Islet of Langerhans (tissue), 1 donor: ENCODE results near the gene ELF5.
A peak's percentile ranks its signal among the peaks of the same experiment; 100 is the strongest.

ENCODE experiments used
- FAIRE-seq: peaks from one replicate; lab custom pipeline; 2011; peaks lifted over from hg19 to GRCh38; lab: Jason Lieb, UNC

ELF5 gene

DNA sequence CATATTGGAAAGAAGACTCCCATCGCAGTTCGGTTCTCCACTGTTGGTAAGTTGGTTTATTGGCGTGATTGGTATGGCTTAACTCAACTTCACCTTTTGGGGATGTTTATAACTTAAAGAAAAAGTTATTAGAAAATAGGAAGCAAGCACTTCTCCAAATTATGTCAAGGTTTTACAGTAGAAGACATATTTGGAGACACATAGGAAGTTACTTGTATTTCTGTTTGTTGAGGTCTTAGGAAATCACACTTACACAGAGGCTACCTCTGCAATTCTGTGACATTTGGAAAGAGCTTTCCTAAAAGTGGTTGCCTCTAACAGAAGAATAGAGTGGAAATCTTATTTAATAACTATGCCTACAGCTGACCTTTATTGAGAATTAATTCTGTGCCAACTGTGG lies 62.5 kb downstream of the ELF5 start:
- FAIRE-seq: no peak

DNA sequence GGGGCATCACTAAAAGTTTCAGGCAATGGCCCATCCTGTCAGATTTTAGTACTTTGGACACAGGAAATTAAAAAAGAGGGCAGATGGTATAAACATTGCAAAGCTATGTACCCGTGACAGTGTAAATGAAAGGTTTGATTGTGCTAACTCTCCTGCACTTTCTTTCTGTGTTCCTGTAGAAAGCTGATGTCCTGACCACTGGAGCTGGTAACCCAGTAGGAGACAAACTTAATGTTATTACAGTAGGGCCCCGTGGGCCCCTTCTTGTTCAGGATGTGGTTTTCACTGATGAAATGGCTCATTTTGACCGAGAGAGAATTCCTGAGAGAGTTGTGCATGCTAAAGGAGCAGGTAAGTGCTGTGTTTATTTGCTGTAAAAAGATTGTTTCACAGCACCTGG lies 64.6 kb downstream of the ELF5 start:
- no peak for FAIRE-seq

DNA sequence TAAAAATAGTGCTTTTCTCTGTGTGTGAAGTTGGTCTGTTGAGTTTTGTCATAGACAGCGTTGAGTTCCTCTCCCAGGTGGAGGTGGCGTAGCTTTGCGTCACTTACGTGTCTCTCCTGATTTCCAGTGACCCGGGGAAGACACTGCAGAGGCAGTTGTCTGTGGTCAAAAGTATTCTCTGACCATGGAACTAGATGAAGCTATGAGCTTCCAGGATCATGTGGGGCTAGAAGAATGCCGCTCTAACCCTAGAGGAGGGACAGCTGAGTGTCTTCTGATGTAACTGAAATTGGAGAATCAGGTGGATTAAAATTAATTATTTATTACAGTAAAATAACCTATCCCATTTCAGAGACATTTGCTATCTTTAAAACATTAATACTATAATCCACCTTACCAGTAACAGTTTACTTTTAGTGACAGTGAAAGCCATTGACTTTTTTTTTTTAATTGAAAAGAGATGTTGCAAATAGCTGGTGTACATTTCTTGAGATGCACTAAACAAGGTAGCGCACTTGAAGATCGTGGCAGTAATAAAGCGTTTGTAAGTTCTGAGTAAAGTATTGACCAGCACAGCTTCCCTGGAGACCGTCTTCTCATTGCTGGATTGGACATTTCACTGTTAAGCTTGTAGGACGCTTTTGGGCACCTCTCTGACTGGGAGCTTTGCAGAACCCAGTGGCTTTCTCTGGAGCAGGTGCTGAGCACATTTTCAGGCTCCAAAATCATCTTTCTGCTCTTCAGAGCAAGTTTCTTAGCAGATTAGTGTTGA lies 65.2 kb downstream of the ELF5 start:
- no peak for FAIRE-seq

DNA sequence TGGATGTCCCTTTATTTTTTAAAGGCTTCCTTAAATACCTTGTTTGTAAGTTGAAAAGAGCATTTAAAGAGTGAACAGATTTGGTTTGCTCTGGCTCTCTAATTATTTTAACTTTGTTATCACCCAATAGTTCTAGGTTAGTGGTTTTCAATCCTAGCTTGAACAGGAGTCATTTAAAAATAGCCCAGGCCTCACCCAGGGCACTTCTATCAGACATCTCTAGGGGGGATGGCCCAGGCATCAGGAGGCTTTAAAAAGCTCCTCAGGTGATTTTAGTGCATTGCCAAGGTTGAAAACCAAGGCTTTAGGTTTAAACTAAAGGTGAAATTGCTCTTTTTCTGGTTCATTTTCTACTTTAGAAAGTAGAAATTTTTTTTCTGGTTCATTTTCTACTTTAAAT lies 66.5 kb downstream of the ELF5 start:
- FAIRE-seq: no peak

DNA sequence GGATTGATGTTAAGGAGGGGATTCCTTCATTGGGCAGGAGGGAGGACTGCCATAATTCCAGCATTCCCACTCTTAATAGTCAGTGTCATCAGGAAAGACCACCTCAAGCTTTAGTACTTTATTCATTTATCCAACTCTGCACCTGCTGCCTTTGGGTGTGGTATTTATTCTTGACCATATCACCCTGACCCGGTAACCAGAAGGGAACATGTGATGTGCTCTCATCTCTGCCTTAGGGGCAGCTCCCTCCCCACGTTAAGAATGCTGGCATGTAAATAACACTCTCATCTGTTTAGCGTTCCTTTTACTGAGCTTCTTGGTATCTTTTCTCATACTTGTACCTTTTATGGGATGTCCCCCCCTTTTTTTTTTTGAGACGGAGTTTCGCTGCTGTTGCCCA lies 67.2 kb downstream of the ELF5 start:
- no peak for FAIRE-seq

DNA sequence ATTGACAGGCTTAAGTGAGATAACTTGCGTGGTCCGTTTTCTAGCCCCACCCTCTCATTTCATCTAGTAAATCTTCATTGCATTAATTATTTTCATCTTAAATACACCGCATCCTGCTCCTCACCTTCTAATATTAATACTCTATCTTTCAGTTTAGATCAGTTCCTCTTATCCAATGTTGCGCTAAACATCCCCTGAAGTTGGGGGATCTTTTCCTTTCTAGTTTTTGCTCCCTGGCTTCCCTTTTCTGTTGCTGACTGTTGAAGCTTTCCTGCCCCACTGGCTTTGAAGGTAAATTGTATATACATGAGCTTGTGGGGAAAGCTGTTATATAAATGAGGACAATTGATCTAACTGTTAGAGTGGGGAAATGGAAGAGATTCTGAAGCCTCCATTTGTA lies 67.6 kb downstream of the ELF5 start:
- no peak for FAIRE-seq

DNA sequence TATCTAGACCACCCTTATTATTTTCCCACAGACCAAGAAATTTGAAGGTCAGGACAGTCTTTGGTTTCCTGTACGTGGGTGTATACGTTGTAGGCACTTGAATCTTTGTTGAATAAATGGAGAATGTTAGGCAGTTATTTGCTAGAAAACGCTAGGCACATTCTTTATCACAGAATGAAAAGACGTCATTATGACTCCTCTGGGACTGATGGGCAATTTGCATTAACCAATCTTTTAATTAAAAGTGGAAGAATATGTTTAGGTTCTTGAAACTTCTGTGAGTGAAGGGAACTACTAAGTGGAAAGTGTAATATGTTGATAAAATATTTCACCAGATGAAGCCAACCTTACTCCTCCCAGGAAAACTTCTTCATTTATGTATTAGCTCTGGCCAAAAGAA lies 69.2 kb downstream of the ELF5 start:
- FAIRE-seq: no peak

DNA sequence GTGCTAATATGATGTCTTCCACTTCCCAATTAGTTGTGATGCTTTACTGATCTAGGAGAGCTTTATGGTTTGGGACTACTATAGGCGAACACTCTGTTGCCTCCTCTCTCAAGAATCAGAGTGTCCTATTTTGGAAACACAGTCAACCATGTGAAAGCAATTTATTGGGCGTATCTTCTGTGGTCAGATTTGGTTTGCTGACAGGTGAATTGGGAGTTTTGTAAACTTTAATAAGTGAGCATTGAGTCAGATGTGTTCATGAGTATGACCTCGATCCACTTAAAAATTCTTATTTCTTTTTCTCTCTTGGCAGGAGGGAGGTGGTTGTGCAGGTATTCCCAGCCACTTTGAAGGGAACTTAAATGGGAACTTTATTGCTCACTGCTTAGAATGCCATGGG lies 70.5 kb downstream of the ELF5 start:
- FAIRE-seq: no peak

DNA sequence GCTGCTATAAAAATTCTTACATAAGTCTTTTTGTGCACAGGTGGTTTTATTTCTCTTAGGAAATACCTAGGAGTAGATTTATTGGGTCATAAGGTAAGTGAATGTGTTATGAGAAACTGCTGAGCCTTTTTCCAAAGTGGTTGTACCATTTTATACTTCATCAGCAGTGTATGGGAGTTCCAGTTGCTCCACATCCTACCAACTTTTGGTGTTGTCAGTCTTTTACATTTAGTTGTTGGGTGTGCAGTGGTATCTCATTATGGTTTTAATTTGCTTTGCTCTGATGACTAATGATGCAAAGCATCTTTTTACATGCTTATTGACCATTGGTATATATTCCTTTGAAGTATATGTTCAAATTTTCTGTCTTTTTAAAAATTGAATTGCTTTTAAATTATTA lies 71.8 kb downstream of the ELF5 start:
- FAIRE-seq: no peak

DNA sequence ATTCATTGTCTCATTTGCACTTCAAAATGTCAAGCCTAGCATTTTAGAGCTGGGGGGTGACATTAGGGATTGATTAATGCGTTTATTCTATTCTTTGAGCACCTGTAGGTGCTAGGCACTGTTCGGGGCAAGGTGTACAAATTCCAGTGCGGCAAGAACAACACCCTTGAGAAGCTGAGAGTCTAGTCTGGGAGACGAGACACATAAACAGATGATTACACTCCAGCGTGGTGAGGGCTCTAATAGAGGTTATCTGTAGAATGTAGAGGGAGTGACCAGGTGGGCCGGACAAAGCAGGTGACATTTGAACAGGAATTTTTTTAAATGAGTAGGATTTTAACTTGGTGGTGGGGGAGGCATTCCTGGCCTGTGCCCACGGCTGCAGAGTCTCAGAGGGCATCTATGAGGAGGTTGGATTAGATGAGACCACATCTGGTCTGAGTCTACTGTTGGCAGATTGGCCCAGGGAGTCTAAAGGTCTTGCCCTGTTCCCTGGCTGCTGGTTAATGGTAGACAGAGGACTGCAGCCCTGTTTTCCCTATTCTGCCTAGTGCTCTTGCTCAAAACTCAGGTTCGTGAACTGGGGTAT lies 73.9 kb downstream of the ELF5 start:
- FAIRE-seq: no peak

DNA sequence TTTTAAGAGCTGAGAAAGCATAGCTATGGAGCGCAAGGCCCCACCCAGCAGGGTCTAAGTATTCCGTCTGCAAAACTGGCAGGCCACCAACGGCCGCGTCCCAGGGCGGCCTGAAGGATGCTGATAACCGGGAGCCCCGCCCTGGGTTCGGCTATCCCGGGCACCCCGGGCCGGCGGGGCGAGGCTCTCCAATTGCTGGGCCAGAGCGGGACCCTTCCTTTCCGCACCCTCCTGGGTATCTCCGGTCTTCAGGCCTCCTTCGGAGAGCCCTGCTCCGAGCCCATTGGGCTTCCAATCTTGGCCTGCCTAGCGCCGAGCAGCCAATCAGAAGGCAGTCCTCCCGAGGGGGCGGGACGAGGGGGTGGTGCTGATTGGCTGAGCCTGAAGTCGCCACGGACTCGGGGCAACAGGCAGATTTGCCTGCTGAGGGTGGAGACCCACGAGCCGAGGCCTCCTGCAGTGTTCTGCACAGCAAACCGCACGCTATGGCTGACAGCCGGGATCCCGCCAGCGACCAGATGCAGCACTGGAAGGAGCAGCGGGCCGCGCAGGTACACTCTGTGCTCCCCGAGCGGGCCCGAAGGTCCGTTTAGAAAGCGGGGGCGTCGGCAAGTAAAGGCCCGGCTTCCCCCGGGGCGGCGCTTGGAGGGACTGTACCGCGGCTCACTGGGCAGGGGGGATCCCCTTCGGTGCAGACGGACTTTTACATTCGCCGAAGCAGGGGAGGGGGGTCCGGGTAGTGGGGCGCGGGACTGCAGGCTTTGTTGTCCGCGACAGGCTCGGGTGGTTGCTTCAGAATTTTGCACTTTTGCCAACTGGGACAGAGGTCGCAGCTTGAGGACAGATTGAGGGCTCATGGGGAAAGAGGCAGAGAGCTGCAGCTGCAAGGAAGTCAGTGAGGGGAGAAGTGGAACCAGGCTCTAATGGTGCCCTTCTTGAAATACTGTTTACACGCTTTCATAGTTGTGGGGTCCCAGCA lies 74.8 kb downstream of the ELF5 start, which contains the start of gene CAT:
Gene CAT (plus strand): TSS at position 406 of the 979 bp plus-strand sequence. CDS start 80 bp downstream, at position 486.
- no peak for FAIRE-seq

DNA sequence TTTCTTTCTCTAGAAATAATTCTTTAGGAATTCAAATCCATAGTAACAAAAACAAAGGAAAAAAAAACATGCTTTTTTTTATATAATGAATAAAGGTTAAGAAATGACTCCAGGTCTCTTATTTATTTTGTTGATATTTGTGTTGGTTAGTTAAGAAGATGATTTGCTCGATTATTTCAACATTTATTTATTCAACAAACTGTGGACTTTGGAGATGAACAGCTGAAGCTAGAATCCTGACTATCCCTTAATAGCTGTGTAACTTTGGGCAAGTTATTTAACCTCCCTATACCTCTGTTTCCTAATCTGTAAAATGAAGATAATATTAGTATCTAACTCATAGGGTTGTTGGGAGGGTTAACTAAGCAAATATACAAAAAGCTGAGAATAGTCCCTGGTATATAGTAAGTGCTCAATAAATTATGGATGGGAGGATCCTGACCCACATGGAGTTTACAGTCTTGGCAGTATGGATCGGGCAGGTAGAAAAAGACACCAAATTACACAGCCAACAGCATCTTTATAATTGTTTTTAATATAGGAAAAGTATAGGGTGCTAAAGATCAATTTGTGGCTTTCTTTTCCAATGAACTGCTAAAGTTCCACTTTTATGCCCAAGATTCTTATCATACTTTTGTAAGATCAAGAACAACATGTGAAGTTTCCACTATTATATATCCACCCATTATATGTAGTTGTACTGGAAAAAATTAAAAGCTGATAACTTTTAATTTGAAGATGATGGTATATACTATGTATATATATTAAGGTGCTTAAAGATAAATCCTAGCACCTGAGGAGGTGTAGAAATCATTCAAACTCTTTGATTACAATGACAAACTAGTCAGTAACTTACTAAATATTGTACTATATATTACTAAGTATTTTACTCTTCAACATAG lies 76.1 kb downstream of the ELF5 start:
- peak; percentile 13 for FAIRE-seq

DNA sequence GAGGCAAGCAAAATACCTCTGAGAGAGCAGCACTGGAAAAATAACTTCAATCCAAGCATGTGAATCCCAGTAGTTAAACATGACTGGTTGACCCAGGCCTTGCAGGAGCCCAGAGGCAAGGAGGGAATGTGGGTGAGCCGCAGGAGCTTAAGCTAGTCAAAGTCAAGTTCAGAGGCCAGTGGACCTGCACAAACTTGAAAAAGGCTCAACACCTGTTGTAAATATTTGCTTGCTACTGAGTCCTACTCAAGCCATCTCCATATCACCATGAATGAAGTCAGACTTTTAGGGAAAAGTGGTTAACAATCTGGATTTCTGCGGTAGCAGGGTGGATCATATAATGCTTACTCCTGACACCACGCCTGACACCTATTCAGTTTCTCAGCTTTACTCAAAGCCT lies 79.7 kb downstream of the ELF5 start:
- no peak for FAIRE-seq

DNA sequence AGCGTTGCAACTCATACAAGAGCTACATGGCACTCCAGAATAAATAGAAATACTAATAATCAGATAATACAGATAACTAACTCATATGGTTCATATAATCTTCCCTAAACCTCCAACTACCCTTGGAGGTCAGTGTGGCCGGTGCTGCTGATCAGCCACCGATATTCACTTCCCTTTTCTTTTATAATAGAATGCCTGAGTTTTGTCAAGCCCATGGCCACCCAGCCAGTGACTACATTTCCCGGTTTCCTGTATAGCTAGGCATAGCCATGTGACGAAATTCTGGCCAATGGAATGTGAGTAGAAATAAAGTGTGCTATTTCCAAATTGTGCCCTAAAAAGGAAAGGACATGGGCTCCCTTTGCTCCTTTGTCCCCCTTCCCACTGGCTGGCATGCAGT lies 80.8 kb downstream of the ELF5 start:
- no peak for FAIRE-seq

DNA sequence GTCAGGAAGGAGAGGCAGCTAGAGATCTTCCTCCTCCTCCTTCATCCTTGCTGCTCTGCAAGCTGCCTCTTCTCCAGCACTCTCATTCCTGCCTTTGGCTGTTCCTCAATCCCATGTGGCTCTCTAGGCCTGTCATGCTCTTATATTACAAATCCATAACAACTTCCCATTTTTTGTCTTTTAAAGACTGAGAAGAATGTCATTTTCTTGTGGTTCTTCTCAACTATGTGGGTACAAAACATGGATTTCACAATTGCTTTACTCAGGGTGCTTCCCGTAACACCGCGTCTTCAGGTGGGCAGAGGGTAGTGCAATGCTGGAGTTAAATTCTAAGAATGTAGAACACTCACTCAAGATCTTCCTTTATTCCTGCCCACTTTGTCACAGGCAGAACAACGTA lies 81.6 kb downstream of the ELF5 start:
- FAIRE-seq: no peak
